Kidney capillary endothelial cell (primary cell): ENCODE results near the gene LRBA.

Experiments
- DNase-seq: peaks from one replicate; pipeline ENCODE4 v3.0.0-alpha.2; 2018; ENCODE audit warnings: low spot score

Gene LRBA

DNA sequence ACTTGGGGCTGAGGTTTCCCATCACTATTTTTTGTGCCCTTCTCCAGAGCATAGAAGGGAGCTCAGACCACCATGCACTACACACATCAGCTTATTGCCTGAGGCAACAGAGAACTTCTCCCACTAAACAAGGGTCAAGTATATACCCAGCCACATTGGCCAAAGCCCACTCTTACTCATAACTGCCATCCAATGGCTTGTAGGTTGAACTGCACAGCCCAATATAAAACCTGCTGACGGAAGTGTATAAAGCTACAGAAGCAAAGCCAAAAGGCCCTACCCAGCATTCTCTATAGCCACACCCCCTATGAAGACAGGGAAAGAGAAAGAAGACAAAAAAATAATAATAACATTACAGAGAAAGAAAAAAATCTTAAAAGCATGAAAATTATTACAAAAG is 139.7 kb downstream of the LRBA start:
- no peak for DNase-seq

DNA sequence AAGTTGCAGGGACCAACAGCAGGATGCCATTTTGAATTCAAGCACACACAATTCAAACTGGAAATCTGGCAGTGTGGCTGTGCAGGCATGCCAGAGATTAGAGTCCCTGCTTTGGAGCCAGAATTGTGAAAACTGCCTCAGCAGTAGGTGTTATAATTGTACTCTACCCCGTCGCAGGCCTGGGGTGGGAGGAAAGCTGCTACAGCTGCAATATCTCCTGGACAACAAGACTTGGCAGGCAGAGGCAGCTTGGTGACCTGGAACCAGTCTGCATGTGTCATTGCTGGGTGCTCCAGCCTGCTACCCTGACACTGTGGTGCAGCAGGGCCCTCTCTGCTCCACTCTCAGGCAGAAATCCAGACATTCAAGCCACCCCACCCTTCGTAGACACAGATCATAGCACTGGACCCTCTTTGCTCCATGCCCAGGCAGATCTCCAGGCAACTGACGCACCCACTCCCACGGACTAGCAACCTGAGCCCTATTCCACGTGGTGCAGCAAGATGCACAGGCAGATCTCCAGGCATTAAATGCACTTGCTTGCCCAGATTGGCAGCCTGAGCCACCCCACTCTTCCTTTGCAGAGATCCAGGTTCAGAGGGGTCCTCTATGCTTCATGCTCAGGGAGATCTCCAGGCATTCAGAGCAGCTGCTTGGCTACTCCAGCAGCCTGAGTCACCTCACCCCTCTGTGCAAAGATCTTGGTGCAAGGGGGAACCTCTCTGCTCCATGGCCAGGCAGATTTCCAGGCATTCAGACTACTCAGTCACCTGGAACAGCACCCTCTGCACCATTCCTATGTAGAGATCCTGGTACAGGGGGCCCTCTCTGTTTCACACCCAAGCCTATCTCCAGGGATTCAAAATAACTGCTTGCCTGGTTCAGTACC is 140.5 kb downstream of the LRBA start:
- DNase-seq, result no peak

DNA sequence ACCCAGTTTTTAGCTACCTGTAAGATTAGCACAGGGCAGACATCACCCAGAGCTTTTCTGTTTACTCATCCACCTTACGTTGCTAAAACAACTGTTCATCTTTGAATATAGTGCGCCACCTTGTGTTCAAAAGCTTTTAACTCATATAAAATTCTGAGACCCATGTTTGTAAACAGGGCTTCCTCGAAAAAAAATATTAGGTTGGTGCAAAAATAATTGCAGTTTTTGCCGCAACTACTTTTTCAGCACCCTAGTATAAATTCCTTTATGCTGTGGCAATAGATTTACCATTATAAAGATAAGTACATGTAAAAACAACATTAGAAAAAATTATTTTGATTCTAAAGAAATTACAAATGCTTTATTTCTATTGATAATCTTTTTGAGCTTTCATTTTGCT is 147.9 kb downstream of the LRBA start:
- DNase-seq, result peak; percentile 80

DNA sequence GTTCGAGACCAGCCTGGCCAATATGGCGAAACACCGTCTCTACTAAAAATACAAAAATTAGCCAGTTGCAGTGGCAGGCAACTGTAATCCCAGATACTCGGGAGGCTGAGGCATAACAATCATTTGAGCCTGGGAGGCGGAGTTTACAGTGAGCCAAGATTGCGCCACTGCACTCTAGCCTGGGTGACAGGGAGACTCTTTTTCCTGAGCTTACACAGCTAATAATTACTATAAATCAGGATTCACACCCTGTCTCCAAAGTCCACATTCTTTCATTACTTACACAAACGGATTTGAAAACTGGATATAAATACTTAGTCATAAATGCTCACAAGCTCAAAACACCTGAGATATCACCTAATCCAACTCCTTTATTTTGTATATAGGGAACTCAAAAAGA is 151.6 kb downstream of the LRBA start:
- no peak for DNase-seq

- DNase-seq, result no peak
Observed at GRCh38 chr4:150862829-150863228, 152.3 kb downstream of the LRBA start.

- no peak for DNase-seq
Observed at GRCh38 chr4:150859453-150859852, 155.6 kb downstream of the LRBA start.

GRCh38 chr4:150855981-150856510 is 159.0 kb downstream of the LRBA start:
- no peak for DNase-seq

DNA sequence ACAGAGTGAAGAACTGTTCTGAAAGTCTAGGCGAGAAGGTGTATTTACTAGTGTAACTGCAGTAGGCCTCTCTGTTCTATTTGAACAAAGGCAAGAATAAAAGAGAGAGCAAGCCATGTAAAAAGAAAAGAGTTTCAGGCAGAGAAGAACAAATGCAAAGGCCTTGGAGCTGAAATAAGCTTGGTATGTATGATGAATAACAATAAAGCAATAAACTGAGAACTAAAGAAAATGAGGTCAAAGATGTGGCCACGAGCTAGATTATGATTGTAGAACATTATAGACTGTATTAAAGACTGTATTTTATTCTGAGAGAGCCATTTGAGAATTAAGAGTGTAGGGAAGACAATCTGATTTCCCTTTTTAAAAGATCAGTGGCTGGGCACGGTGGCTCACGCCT is 160.5 kb downstream of the LRBA start:
- DNase-seq, result no peak

DNA sequence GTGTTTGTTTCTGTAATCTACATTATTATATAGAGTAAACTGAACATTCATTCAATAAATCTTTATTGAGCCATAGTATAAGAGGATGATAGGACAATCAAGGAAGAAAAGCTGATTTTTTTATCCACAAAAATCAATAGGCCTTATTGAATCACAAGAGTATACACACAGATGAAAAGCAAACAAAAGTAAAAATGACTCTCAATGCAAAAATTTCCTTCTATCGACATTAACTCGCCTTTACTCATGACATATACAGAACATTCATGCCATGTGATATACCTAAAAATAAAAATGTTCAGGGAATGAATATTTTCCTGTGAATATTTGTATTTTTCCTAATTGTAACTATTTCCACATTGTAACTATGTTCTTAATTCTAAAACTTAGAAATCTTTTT is 161.2 kb downstream of the LRBA start:
- no peak for DNase-seq

DNA sequence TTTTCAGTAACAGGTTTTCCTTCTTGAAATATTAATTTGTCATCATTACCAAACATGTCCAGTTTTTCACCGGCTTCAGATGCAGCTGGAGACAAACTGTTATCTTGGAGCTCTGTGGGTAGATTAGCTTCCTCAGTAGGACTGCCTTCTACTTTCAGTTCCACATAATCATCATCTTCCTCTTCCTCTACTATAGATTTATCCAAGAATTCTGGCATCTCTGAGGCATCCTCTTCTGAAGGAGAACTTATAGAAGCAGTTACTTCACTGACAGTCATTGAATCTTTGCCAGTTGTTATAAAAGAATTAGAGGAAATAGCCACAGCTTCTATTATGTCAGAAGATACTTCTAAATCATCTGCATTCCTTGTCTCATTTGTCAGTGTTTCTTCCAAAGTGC is 162.9 kb downstream of the LRBA start:
- DNase-seq, result no peak

DNA sequence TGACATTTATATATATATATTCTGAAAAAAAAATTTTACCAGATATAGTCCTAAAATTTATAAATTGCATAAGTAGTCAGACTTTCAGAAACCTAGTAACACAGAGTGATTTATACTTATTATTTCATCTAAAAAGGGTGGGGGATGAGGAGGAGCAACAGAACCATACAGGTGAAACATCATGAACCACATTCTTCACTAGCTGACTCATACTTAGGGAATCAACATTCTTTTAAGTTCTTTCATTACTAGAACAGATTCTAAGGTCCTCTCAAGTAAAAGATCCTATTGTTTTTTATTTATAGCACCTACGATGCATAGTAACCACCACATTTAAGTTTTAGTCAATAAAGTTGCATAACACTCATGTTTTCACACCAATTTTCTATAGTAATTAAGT is 166.1 kb downstream of the LRBA start:
- DNase-seq, result peak; percentile 7

- DNase-seq, result no peak
Observed at GRCh38 chr4:150828159-150828558, 186.9 kb downstream of the LRBA start.

DNA sequence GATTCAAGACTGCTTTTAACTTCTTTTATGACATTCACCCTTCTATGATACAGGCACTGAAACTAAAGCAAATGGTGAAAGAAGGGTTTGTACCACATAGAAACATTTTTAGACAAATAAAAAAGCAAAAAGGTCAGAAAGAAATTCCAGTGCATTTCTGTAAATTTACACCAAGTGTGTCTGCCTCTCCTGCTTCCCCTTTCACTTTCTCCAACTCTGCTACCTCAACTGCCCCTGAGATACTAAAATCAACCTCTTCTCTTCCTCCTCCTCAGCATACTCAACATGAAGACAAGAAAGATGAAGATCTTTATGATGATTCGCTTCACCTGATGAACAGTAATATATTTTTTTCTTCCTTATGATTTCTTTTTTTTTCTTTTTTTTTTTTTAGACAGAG is 187.9 kb downstream of the LRBA start:
- no peak for DNase-seq

DNA sequence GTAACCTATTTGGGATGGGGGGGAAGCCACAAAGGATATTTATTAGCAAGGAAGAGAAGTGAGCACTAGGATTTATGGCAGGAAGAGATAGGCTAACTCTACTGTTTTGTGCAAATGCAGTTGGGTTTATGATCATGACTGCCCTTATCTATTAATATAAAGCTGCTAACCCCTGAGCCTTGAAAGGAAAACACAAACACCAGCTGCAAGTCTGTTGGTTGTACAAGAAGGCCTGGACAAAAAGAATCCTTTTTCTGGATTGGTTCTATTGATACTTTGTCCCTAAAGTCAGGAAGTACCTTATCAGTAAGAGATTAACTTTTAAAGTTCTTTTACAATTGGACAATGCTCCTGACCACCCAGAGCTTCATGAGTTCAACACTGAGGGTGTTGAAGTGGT is 188.8 kb downstream of the LRBA start:
- no peak for DNase-seq

DNA sequence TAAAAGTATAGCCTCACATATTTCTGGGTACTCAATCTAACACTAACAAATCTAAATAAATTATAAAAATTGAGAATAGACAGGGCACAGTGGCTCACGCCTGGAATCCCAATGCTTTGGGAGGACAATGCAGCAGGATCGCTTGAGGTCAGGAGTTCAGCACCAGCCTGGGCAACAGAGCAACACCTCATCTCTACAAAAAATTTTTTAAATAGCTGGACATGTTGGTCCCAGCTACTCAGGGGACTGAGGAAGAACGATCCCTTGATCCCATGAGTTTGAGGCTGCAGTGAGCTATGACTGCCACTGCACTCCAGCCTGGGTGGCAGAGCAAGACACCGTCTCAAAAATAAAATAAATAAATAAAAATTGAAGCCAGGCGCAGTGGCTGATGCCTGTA is 192.7 kb downstream of the LRBA start:
- DNase-seq, result no peak

DNA sequence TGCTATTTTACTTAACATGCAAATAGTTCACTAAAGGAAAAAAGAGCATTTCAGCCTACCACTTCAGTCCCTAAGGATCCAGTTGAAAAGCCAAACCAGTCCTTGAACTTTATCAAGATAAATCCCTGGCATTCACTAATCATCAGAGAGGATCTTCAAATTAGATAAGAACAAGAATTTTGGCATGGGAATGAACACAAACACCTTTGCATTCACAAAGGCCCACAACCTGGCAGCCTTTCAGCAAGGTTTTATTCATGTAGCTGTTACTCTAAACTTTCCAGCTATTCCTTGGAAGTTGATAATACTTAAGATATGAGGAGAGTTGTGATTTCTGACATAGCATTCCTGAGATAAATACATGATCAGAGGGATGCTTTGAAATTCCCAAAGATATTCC is 193.4 kb downstream of the LRBA start:
- DNase-seq, result no peak

GRCh38 chr4:150820409-150820808 is 194.7 kb downstream of the LRBA start:
- no peak for DNase-seq

DNA sequence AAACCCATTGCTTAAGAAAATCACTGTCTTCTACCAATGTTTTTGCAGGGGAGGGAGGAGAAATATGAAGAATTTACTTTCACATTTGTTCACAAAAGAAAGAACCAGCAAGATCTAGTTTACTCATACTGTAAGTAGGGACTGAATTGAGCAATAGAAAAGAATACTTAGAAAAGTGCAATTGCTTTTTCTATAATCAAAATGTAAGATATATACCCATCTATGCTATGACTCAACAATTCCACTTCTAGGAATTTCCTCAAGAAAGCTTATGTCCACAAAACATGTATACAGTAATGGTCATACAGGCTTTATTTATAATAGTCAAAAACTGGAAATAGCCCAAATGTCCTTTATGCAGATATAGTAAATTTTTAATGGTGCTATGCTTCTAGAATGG is 196.4 kb downstream of the LRBA start:
- no peak for DNase-seq

- no peak for DNase-seq
Observed at GRCh38 chr4:150817804-150818528, 197.1 kb downstream of the LRBA start.

DNA sequence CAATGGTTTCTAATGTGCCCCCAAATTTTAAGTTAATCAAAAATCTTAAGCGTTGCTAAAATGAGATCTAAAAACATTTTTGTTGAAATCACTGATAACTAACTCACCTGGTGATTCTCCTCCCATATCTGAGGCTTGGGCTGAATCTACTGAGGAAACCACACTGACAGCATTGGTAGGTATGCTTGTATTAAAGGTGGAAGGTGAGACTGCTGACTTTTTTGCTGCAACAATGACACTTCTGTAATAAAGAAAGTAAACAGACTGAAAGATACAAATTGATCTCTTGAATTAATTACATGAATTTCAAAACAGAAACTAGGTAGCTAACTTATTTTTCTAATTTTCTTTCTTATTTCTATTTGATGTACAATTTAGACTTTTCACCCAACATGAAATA is 198.1 kb downstream of the LRBA start:
- no peak for DNase-seq

DNA sequence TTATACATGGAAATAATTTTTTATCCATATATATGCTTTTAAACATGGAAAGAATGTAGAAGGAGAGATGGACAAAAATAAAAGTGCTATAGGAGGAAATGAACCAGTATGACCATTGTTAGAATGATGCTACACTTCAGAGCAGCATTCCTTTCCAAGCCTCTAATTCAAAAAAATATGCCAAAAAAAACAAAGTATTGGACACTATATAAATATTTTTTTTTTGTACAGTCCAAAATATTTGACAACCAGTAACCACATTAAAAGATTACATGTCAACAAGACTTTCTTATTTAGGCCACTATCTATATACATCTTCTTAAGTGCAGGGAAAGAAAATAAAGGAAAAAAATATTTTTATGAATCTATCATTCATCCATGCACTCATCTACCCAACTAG is 198.6 kb downstream of the LRBA start:
- no peak for DNase-seq

DNA sequence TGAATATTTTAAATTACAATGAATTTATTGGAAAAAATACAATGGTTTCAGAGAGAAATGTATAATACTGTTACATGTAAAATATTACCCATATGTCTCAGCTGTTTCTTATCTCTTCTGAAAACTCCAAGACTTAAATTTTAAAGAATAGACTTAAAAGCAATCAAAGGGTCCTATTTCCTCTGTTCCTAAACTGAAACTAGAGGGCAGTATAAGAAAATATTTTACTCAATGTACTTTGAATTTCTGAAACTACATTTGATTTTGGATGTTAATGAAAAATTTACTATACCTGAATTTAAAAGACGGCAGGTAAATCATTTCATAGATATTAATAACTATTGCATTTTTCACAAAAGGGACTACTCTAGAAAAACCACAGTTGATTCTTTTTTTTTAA is 200.2 kb downstream of the LRBA start:
- no peak for DNase-seq
